HG03045 (cell line): ENCODE data around the gene CDHR2.

Experiments used
- ATAC-seq: cut with Tn5 transposase; IDR thresholded peaks from one replicate; pipeline ENCODE4 v1.9.1; 2021; ENCODE audit warnings: mild to moderate bottlenecking, moderate library complexity; ENCODE audit not compliant: unreplicated experiment

The CDHR2 gene

GRCh38 chr5:176612855-176613254 lies 63.7 kb downstream of the CDHR2 start:
- no peak for ATAC-seq

GRCh38 chr5:176614805-176615478 lies 65.8 kb downstream of the CDHR2 start:
- ATAC-seq = no peak

GRCh38 chr5:176616511-176616910 lies 67.4 kb downstream of the CDHR2 start:
- ATAC-seq = no peak

GRCh38 chr5:176618783-176619182 lies 69.6 kb downstream of the CDHR2 start:
- ATAC-seq = no peak

- ATAC-seq = no peak
Observed at GRCh38 chr5:176619203-176619568, 70.0 kb downstream of the CDHR2 start.

- no peak for ATAC-seq
Observed at GRCh38 chr5:176619569-176620332, 70.6 kb downstream of the CDHR2 start.

- ATAC-seq = no peak
Observed at GRCh38 chr5:176620333-176620981, 71.3 kb downstream of the CDHR2 start.

- ATAC-seq = no peak
Observed at GRCh38 chr5:176621661-176622079, 72.5 kb downstream of the CDHR2 start.

GRCh38 chr5:176624142-176624541 lies 75.0 kb downstream of the CDHR2 start:
- no peak for ATAC-seq

- ATAC-seq = no peak
Observed at GRCh38 chr5:176624938-176625337, 75.8 kb downstream of the CDHR2 start.

GRCh38 chr5:176625512-176625911 lies 76.4 kb downstream of the CDHR2 start:
- ATAC-seq = no peak

GRCh38 chr5:176625966-176626875 lies 77.1 kb downstream of the CDHR2 start:
- no peak for ATAC-seq

- ATAC-seq = no peak
Observed at GRCh38 chr5:176626876-176627236, 77.7 kb downstream of the CDHR2 start.

- no peak for ATAC-seq
Observed at GRCh38 chr5:176627582-176627981, 78.4 kb downstream of the CDHR2 start.

- no peak for ATAC-seq
Observed at GRCh38 chr5:176628406-176629228, 79.5 kb downstream of the CDHR2 start.

- no peak for ATAC-seq
Observed at GRCh38 chr5:176629317-176629852, 80.2 kb downstream of the CDHR2 start.

GRCh38 chr5:176629853-176630680 lies 80.9 kb downstream of the CDHR2 start, which contains the start of the genes EIF4E1B and SNCB:
EIF4E1B (plus strand) TSS chr5:176630675; CDS start chr5:176642788, 12,113 bp downstream.
SNCB (minus strand) TSS chr5:176630534; CDS start chr5:176629654, 880 bp downstream.
- no peak for ATAC-seq

- no peak for ATAC-seq
Observed at GRCh38 chr5:176630681-176631222, 81.6 kb downstream of the CDHR2 start.
